Loucy (cell line): Measurements from ENCODE around the gene PRKN.

Experiments used
- EZH2phosphoT487 ChIP-seq: fragments of 200-600 bp; IDR thresholded peaks from 2 replicates; pipeline ENCODE4 v1.6.1; 2018; ENCODE audit warnings: antibody characterized with exemption, mild to moderate bottlenecking, moderate library complexity, borderline replicate concordance
- TF ChIP-seq, protein P1 (sequence below): fragments of 200-600 bp; sonication (generic); conservative IDR thresholded peaks from 2 replicates; pipeline ENCODE4 v1.5.1; 2014; ENCODE audit warnings: mild to moderate bottlenecking, antibody characterized with exemption, low read length

DNA sequence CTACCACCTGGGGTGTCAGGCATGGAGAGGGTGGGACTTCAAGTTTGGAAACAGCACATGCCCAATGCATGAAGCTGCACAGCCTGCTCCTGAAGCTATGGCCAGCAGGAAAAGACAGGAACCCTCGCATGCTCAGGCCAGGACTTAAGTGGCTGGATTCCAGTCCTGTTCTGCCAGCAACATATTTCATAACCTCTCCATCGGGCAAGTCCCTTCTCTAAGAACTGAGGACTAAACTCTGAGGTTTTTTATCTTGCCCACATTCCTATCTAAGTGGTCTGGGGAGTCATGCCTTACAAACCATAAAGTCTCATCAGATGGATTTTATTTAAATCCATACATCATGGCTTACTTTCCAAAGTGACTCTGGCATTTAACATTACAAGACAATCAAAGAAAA is 1426.2 kb downstream of the PRKN start:
- TF ChIP-seq, protein P1, sequence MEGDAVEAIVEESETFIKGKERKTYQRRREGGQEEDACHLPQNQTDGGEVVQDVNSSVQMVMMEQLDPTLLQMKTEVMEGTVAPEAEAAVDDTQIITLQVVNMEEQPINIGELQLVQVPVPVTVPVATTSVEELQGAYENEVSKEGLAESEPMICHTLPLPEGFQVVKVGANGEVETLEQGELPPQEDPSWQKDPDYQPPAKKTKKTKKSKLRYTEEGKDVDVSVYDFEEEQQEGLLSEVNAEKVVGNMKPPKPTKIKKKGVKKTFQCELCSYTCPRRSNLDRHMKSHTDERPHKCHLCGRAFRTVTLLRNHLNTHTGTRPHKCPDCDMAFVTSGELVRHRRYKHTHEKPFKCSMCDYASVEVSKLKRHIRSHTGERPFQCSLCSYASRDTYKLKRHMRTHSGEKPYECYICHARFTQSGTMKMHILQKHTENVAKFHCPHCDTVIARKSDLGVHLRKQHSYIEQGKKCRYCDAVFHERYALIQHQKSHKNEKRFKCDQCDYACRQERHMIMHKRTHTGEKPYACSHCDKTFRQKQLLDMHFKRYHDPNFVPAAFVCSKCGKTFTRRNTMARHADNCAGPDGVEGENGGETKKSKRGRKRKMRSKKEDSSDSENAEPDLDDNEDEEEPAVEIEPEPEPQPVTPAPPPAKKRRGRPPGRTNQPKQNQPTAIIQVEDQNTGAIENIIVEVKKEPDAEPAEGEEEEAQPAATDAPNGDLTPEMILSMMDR = no peak
- no peak for TF ChIP-seq EZH2phosphoT487
